DMS 273 (cell line): Measurements from ENCODE around the gene NAA38.
"Not testable (repeated sequence)": the region's sequence is repeated elsewhere in the genome, so short reads cannot be mapped to it uniquely, and the experiment has no call there.

Experiments used
- DNase-seq: peaks from one replicate; lab custom pipeline; 2025; ENCODE audit not compliant: unreplicated experiment; lab: John Stamatoyannopoulos, UW

The NAA38 gene

GRCh38 chr17:7882068-7882467 is 24.7 kb upstream of the NAA38 start:
- DNase-seq, result no peak

- DNase-seq, result peak; percentile 88
Measured at GRCh38 chr17:7881276-7882054, 24.1 kb upstream of the NAA38 start.

GRCh38 chr17:7880076-7880868 is 22.9 kb upstream of the NAA38 start:
- DNase-seq, result peak; percentile 23

GRCh38 chr17:7878234-7878633 is 20.9 kb upstream of the NAA38 start:
- DNase-seq, result no peak

GRCh38 chr17:7875804-7876370 is 18.5 kb upstream of the NAA38 start:
- DNase-seq, result no peak

GRCh38 chr17:7873051-7873450 is 15.7 kb upstream of the NAA38 start:
- no peak for DNase-seq

GRCh38 chr17:7867881-7868329 is 10.5 kb upstream of the NAA38 start:
- no peak for DNase-seq

- no peak for DNase-seq
Measured at GRCh38 chr17:7864995-7865650, 7.8 kb upstream of the NAA38 start.

GRCh38 chr17:7864384-7864783 is 7.0 kb upstream of the NAA38 start:
- not testable (repeated sequence) for DNase-seq

GRCh38 chr17:7862692-7863437 is 5.5 kb upstream of the NAA38 start:
- DNase-seq, result peak; percentile 78

GRCh38 chr17:7859028-7859427 is 1.7 kb upstream of the NAA38 start:
- no peak for DNase-seq

GRCh38 chr17:7858522-7858810 is 1.1 kb upstream of the NAA38 start:
- DNase-seq, result peak; percentile 79

GRCh38 chr17:7857713-7858521 is 558 bp upstream of the NAA38 start, which contains the start of gene CYB5D1:
Gene CYB5D1, plus strand, starts transcription at chr17:7858003. Its CDS starts 132 bp downstream, at chr17:7858135.
- peak; percentile 93 for DNase-seq

GRCh38 chr17:7856011-7856810 is 1.1 kb downstream of the NAA38 start:
- DNase-seq, result peak; percentile 58

GRCh38 chr17:7855660-7856010 is 1.7 kb downstream of the NAA38 start:
- DNase-seq, result no peak

GRCh38 chr17:7854851-7855659 is 2.3 kb downstream of the NAA38 start, which contains the start of gene TMEM88:
Gene TMEM88, plus strand, starts transcription at chr17:7855066. Its CDS starts 9 bp downstream, at chr17:7855075.
- DNase-seq, result no peak

- no peak for DNase-seq
Measured at GRCh38 chr17:7854078-7854777, 3.1 kb downstream of the NAA38 start.

GRCh38 chr17:7853691-7854038 is 3.7 kb downstream of the NAA38 start:
- DNase-seq, result no peak
